Duodenal mucosa (tissue), 2 donors: ENCODE data around the gene CAMK1.

Experiments
- H3K27ac ChIP-seq: one replicate; pipeline ENCODE4 v1.7.0; 2013; ENCODE audit warnings: low read depth, low read length
- H3K27me3 ChIP-seq, 2 donors: one replicate each; pipeline ENCODE4 v1.7.0; 2013; ENCODE audit warnings: low read length in 2 of 2, control low read depth in 1 of 2; ENCODE audit not compliant: insufficient read depth in 2 of 2, control insufficient read depth in 1 of 2
- H3K36me3 ChIP-seq, 2 donors: one replicate each; pipeline ENCODE4 v1.7.0; 2013; ENCODE audit warnings: low read length in 2 of 2, control low read depth in 1 of 2; ENCODE audit not compliant: insufficient read depth in 2 of 2, control insufficient read depth in 1 of 2
- H3K4me1 ChIP-seq, 2 donors: one replicate each; pipeline ENCODE4 v1.7.0; 2013; ENCODE audit warnings: low read length in 2 of 2, control low read depth in 1 of 2; ENCODE audit not compliant: insufficient read depth in 2 of 2, control insufficient read depth in 1 of 2
- H3K4me3 ChIP-seq, 2 donors: one replicate each; pipeline ENCODE4 v1.7.0; 2013; ENCODE audit warnings: low read length in 2 of 2, low read depth in 1 of 2
- H3K9ac ChIP-seq, 2 donors: one replicate each; pipeline ENCODE4 v1.7.0; 2013; ENCODE audit warnings: low read length in 2 of 2, low read depth in 1 of 2
- H3K9me3 ChIP-seq, 2 donors: one replicate each; pipeline ENCODE4 v1.7.0; 2013; ENCODE audit warnings: low read length in 2 of 2, control low read depth in 1 of 2; ENCODE audit not compliant: control insufficient read depth in 1 of 2

The CAMK1 gene

GRCh38 chr3:9747267-9747666 is 22.5 kb downstream of the CAMK1 start:
- Histone ChIP-seq H3K9me3 (no peaks in the 10 kb centered on the region), H3K9ac (no peak overlapping the region), H3K27me3 (no peaks in the 10 kb centered on the region), H3K36me3 (peaks cover 56 to 71% of the 10 kb centered on the region in 2 donors), H3K27ac (no peak overlapping the region), H3K4me3 (no peak overlapping the region), H3K4me1 (peaks cover 19 to 26% of the 10 kb centered on the region in 2 donors)

- H3K36me3 ChIP-seq: peaks cover 63 to 70% of the 10 kb centered on the region in 2 donors
Measured at GRCh38 chr3:9746330-9746729, 23.4 kb downstream of the CAMK1 start.

GRCh38 chr3:9745521-9745920 is 24.2 kb downstream of the CAMK1 start:
- Histone ChIP-seq H3K27ac (no peak overlapping the region), H3K27me3 (no peaks in the 10 kb centered on the region), H3K4me1 (peaks cover 7 to 9% of the 10 kb centered on the region in 2 donors), H3K9me3 (no peaks in the 10 kb centered on the region), H3K4me3 (no peak overlapping the region), H3K9ac (no peak overlapping the region), H3K36me3 (peaks cover 69 to 77% of the 10 kb centered on the region in 2 donors)

More at GRCh38 chr3:9746330-9746729, 23.4 kb downstream of the CAMK1 start:
- H3K9me3 ChIP-seq: no peaks in the 10 kb centered on the region
- H3K4me1 ChIP-seq: peaks cover 15 to 17% of the 10 kb centered on the region in 2 donors
- no peak overlapping the region for H3K4me3 ChIP-seq
- H3K27ac ChIP-seq: no peak overlapping the region
- no peak overlapping the region for H3K9ac ChIP-seq
- no peaks in the 10 kb centered on the region for H3K27me3 ChIP-seq

GRCh38 chr3:9744162-9744561 is 25.6 kb downstream of the CAMK1 start:
- Histone ChIP-seq H3K4me1 (peaks cover 3 to 4% of the 10 kb centered on the region in 2 donors), H3K36me3 (peaks cover 82 to 91% of the 10 kb centered on the region in 2 donors), H3K9ac (no peak overlapping the region), H3K27ac (no peak overlapping the region), H3K4me3 (no peak overlapping the region), H3K27me3 (no peaks in the 10 kb centered on the region), H3K9me3 (no peaks in the 10 kb centered on the region)

DNA sequence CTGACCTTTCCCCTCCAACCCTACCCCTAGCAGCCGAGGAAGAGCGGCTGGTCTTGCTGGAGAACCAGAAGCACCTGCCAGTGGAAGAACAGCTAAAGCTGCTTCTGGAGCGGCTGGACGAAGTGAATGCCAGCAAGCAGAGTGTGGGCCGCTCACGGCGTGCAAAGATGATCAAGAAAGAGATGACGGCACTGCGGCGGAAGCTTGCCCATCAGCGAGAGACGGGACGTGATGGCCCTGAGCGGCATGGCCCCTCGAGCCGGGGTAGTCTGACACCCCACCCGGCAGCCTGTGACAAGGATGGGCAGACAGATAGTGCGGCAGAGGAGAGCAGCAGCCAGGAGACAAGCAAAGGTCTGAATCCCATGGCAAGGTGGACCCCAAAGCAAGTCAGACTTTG is 26.2 kb downstream of the CAMK1 start:
- no peaks in the 10 kb centered on the region for H3K9me3 ChIP-seq

GRCh38 chr3:9742560-9742959 is 27.2 kb downstream of the CAMK1 start:
- Histone ChIP-seq H3K27ac (no peak overlapping the region), H3K36me3 (peaks cover 91 to 99% of the 10 kb centered on the region in 2 donors), H3K4me1 (no peaks in the 10 kb centered on the region), H3K27me3 (no peaks in the 10 kb centered on the region), H3K9ac (no peak overlapping the region), H3K4me3 (no peak overlapping the region), H3K9me3 (no peaks in the 10 kb centered on the region)

More for the DNA sequence above, 26.2 kb downstream of the CAMK1 start:
- no peak overlapping the region for H3K27ac ChIP-seq
- peaks cover 88 to 96% of the 10 kb centered on the region in 2 donors for H3K36me3 ChIP-seq
- H3K27me3 ChIP-seq: no peaks in the 10 kb centered on the region
- no peak overlapping the region for H3K4me3 ChIP-seq
- no peak overlapping the region for H3K9ac ChIP-seq
- no peaks in the 10 kb centered on the region for H3K4me1 ChIP-seq

GRCh38 chr3:9739181-9739580 is 30.6 kb downstream of the CAMK1 start:
- Histone ChIP-seq H3K9ac (no peak overlapping the region), H3K4me3 (no peak overlapping the region), H3K36me3 (peaks cover 71 to 96% of the 10 kb centered on the region in 2 donors), H3K27ac (no peak overlapping the region), H3K27me3 (no peaks in the 10 kb centered on the region), H3K9me3 (no peaks in the 10 kb centered on the region), H3K4me1 (no peaks in the 10 kb centered on the region)

DNA sequence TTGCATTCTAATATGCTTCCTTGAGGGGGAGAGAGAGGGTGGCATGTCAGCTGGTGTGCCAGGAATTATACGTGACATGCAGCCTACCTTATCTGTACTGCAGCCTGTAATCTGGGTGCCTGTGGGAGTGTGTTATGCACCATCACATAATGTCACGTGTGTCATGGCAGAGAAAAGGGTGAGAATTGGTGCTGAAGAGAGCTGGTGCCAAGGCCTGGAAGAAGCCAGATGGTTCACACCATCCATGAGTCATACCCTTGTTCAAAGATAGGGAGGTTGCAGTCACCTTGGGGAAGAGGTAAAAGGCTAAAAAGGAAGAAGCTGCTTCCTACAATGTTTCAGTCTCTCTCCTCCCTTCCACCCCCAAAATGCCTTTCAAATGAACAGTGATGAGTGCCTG is 32.9 kb downstream of the CAMK1 start:
- H3K27me3 ChIP-seq: no peaks in the 10 kb centered on the region
- no peak overlapping the region for H3K4me3 ChIP-seq
- H3K27ac ChIP-seq: no peak overlapping the region
- no peaks in the 10 kb centered on the region for H3K9me3 ChIP-seq
- H3K36me3 ChIP-seq: peaks cover 49 to 76% of the 10 kb centered on the region in 2 donors
- H3K4me1 ChIP-seq: peaks cover 15 to 20% of the 10 kb centered on the region in 2 donors
- no peak overlapping the region for H3K9ac ChIP-seq

DNA sequence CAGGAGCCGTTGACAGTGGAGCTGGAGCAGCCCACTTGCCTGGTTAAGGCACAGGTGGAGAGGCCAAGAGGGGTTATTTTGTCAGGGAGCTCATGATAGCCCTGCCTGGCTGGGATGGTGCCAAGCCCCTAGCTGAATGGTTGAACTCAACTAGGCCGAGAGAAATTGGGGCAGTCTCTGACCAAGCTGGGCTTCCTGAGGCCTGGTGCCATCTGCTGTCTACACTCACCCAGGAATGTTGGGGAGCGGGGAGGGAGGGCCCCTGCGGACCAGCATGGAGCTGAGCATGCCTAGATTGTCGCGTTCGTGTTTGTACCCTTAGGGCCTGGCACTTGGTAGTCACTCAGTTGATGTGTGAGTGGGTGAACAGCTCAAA is 37.0 kb downstream of the CAMK1 start:
- Histone ChIP-seq H3K36me3 (peaks cover 13 to 36% of the 10 kb centered on the region in 2 donors), H3K9ac (peak overlapping the region; percentile 79 to 80), H3K27ac (no peak overlapping the region), H3K9me3 (no peaks in the 10 kb centered on the region), H3K27me3 (no peaks in the 10 kb centered on the region), H3K4me1 (peaks cover 19 to 20% of the 10 kb centered on the region in 2 donors), H3K4me3 (peak overlapping the region; percentile 80 to 92)

DNA sequence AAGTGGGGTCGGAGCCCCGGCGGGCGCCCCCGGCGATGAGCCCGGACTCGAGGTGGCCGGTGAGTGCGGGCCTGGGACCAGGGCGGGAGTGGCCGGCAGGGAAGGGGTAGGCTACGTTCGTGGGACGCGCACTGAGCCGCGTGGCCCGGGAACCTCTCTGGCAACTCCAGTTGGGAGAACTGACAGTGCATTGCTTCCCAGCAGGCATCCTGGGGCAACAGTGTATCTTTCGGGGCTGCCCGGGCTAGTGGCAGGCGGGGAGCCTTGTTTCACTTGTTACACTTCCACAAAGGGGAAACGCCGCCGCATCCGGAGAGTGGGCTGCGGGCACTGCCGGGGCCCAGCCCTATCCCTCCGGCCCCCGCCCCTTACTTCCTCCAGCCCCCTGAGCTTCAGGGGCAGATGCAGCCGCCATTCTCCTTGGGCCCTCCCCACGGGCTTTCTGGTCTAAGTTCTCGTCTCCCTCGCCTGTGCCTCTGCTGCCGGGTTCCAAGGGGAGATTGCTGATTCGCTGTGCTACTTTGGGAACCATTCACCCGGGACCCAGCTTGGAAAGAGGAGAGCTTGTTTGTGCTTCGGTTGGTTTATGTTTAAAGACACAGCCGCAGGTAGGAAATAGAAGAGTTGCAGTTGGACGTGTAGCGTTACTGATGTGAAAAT is 37.5 kb downstream of the CAMK1 start:
- Histone ChIP-seq H3K27me3 (no peaks in the 10 kb centered on the region), H3K4me3 (peak overlapping the region; percentile 80 to 92), H3K36me3 (peaks cover 9 to 31% of the 10 kb centered on the region in 2 donors), H3K27ac (no peak overlapping the region), H3K9me3 (no peaks in the 10 kb centered on the region), H3K9ac (peak overlapping the region; percentile 79 to 80), H3K4me1 (peaks cover 19 to 20% of the 10 kb centered on the region in 2 donors)
